Mucosa of stomach (tissue), 1 donor: ENCODE data around the gene CDKN2C.
"Not testable (repeated sequence)": the region's sequence is repeated elsewhere in the genome, so short reads cannot be mapped to it uniquely, and the experiment has no call there.

Experiments used
- H3K27me3 ChIP-seq: one replicate; pipeline ENCODE4 v1.7.0; 2013; ENCODE audit warnings: mild to moderate bottlenecking, low read length; ENCODE audit not compliant: control insufficient read depth, insufficient read depth
- H3K36me3 ChIP-seq: one replicate; pipeline ENCODE4 v1.7.0; 2013; ENCODE audit warnings: low read length; ENCODE audit not compliant: control insufficient read depth, insufficient read depth
- H3K4me1 ChIP-seq: one replicate; pipeline ENCODE4 v1.7.0; 2013; ENCODE audit warnings: mild to moderate bottlenecking, low read length; ENCODE audit not compliant: control insufficient read depth, insufficient read depth
- H3K4me3 ChIP-seq: one replicate; pipeline ENCODE4 v1.7.0; 2013; ENCODE audit warnings: low read length
- H3K9ac ChIP-seq: one replicate; pipeline ENCODE4 v1.7.0; 2013; ENCODE audit warnings: mild to moderate bottlenecking, low read length, moderate library complexity
- H3K9me3 ChIP-seq: one replicate; pipeline ENCODE4 v1.7.0; 2013; ENCODE audit warnings: mild to moderate bottlenecking, low read length, moderate library complexity; ENCODE audit not compliant: control insufficient read depth
- donor health status: Pancreatic carcinoma.

Gene CDKN2C

DNA sequence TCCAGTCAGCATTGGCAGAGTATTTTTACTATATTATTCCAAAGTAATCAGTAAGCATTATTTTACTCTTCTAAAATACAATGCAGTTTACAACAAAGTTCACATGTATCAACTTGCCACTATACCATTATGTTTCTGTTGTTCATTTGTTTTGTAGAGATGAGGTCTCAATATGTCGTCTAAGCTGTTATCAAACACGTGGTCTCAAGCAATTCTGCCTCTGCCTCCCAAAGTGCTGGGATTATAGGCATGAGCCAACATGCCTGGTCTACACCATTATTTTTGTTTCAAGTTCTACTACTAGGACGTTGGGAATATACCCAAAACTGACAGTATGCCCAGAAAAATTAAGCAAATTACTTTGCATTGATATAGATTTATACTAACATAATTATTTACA is 29.8 kb upstream of the CDKN2C start:
- H3K4me1 ChIP-seq: peaks cover 15% of the 10 kb centered on the region
- no peaks in the 10 kb centered on the region for H3K36me3 ChIP-seq
- H3K27me3 ChIP-seq: no peaks in the 10 kb centered on the region
- H3K4me3 ChIP-seq: no peak overlapping the region
- H3K9ac ChIP-seq: no peak overlapping the region
- no peaks in the 10 kb centered on the region for H3K9me3 ChIP-seq

DNA sequence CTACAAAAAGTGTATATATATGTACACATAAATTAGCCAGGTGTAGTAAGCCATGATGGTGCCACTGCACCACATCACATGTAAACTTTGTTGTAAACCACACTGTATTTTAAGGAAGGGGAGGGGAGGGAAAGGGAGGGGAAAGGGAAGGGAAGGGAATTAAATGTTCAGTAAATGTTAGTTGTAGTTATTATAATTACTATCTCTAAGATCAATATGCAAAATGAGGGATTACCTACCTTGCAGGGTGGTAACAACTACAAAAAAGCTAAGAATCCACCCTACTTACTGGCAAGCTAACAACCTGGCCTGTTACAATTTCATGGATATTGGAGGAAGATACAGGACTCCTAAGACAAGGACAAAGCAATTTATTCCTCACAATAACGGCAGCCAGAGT is 27.7 kb upstream of the CDKN2C start:
- Histone ChIP-seq H3K4me1 (peaks cover 15% of the 10 kb centered on the region), H3K9ac (no peak overlapping the region), H3K4me3 (no peak overlapping the region), H3K9me3 (no peaks in the 10 kb centered on the region), H3K27me3 (no peaks in the 10 kb centered on the region), H3K36me3 (no peaks in the 10 kb centered on the region)

DNA sequence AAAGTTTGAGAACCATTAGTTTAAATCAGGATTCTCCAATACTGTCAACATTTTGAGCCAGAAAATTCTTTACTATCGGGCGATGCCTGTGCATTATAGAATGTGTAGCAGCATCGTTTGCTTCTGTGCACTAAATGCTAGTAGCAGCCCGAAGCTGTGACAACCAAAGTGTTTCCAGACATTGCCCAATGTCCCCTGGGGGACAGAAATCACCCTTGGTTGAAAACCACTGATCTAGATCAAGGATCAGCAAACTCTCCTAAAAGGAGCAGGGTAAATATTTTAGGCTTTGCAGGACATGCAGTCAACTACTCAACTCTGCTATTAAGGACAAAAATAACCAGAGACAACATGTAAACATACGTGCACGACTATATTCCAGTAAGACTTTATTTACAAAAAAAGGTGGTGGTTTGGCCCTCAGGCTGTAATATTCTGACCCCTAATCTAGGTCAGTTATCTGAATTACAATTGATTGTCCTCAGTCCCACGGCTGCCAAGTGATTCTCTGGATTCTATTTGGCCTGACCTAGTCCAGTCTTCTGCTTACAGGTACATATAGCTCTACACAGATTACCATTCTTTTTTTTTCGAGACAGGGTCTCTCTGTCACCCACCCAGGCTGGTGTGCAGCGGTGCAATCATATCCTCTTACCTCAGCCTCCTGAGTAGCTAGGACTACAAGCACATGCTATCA is 20.6 kb upstream of the CDKN2C start:
- H3K9ac ChIP-seq: no peak overlapping the region
- no peak overlapping the region for H3K4me3 ChIP-seq
- peaks cover under 1% of the 10 kb centered on the region for H3K4me1 ChIP-seq
- H3K27me3 ChIP-seq: no peaks in the 10 kb centered on the region
- H3K36me3 ChIP-seq: no peaks in the 10 kb centered on the region
- no peaks in the 10 kb centered on the region for H3K9me3 ChIP-seq

DNA sequence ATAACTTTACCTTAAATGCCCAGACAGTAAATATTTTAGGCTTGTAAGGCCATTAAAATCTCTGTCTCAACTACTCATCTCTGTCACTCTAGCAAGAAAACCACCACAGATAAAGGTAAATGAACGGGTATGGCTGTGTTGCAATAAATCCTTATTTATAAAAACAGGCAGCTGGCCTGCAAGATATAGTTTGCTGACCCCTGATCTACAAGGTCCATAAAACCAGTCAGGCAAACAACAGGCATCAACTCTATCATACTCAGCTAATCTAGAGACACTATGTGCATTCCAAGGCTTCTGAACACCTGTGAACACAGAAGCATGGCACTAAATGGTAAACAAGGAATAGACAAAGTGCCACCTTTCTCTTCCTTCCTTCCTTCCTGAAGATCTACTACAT is 19.6 kb upstream of the CDKN2C start:
- H3K27me3 ChIP-seq: no peaks in the 10 kb centered on the region
- H3K9ac ChIP-seq: no peak overlapping the region
- H3K4me3 ChIP-seq: no peak overlapping the region
- no peaks in the 10 kb centered on the region for H3K36me3 ChIP-seq
- H3K4me1 ChIP-seq: no peaks in the 10 kb centered on the region
- no peaks in the 10 kb centered on the region for H3K9me3 ChIP-seq

DNA sequence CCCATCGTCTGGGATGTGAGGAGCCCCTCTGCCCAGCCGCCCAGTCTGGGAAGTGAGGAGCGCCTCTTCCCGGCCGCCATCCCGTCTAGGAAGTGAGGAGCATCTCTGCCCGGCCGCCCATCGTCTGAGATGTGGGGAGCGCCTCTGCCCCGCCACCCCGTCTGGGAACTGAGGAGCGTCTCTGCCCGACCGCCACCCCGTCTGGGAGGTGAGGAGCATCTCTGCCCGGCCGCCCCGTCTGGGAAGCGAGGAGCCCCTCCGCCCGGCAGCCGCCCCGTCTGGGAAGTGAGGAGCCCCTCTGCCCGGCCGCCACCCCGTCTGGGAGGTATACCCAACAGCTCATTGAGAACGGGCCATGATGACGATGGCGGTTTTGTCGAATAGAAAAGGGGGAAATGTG is 17.5 kb upstream of the CDKN2C start:
- not testable (repeated sequence) for H3K27me3 ChIP-seq, H3K4me3 ChIP-seq, H3K9ac ChIP-seq, H3K9me3 ChIP-seq, H3K4me1 ChIP-seq, H3K36me3 ChIP-seq

DNA sequence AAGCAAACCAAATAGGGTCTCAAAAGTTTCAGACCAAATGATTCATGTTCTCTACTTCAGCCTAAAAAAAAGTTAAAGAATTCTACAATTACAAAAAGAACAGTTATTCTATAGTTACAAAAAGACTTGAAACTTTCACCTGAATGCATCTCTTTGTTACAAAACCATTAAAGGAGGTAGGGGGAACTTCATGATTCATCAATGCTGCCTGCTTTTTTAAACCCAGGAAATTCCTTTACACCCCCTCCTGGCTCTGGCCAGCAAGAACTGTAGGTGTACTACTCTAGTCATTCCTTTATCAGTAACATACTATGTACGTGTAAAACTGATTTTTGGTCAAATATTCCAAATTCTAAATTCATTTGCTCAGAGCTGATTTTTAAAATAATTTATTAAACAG is 14.9 kb upstream of the CDKN2C start:
- Histone ChIP-seq H3K9ac (no peak overlapping the region), H3K27me3 (no peaks in the 10 kb centered on the region), H3K4me3 (no peak overlapping the region), H3K36me3 (no peaks in the 10 kb centered on the region), H3K9me3 (no peaks in the 10 kb centered on the region), H3K4me1 (no peaks in the 10 kb centered on the region)

DNA sequence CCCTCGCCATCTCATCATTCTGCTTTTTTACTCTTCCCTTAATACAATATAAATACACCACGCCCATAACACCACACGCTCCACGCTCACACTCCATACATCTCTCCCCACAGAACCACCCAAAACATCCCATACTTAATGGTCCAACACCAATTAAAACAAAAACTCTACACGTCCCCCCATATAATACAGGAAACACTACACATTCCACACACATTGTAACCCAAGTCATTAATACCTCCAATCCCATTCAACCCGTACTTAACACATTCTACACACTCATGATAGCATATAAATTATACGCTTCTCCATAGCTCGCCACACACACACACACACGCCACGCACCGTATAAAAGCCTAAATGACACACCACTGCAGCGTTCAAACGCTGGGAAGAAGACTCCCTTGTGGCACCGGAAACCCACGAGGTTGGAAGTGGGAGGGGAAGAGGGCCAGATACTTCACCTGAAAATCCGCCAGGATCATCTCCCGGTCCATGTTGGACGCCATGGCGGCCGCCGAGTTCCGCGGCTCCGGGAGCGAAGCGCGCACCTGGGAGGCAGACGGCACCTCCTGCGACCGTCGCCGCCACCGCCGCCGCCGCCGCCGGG is 10.6 kb upstream of the CDKN2C start:
- peak overlapping the region; percentile 75 for H3K4me3 ChIP-seq
- peak overlapping the region; percentile 65 for H3K9ac ChIP-seq
- no peaks in the 10 kb centered on the region for H3K4me1 ChIP-seq
- no peaks in the 10 kb centered on the region for H3K36me3 ChIP-seq
- H3K27me3 ChIP-seq: no peaks in the 10 kb centered on the region
- H3K9me3 ChIP-seq: no peaks in the 10 kb centered on the region

DNA sequence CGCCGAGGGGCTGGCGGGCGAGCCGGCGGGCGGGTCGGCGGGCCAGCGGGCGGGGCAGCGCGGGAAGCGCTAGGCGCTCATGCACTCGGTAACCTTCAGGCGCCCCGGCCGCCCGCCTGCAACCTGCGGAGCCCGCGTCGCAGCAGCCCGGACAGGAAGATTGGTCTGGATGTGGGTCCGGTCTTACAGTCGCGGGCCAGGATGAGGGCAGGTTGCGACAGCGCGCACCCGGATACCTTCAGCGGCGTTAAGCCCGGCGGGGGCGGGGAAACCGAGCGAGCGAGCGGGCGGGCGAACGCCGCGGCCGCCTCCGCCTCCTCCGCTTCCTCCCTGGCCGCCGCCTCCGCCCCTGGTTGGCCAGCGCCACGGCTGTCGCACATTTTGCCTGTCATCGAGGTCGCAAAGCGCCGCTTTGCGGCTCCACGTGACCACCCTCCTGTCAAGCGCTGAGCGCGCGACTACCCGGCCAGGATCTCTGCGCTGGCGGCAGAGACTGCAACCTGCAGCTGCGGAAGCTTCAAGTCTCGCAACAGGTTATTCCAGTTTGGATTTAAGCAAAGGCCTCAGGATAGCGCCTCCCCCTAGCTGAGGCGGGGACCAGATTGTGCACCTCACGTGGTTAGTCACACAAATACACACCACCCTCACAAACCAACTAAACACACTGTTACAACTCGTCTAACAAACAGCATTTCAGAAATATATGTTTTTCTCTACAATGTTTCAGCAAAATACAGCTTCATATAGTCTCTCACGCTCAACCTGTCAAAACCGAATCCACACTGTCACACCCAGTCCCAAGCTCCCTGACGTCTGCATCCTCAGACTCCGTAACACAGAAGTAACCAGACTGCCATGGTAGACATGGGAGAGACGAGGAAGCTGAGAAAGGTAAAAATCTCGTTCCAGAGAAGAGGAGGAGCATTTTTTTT is 9.9 kb upstream of the CDKN2C start, which contains the start of gene FAF1:
Gene FAF1 (minus strand): TSS at position 355 of the 932 bp plus-strand sequence. CDS start 456 bp downstream, outside the sequence.
- Histone ChIP-seq H3K4me1 (no peaks in the 10 kb centered on the region), H3K9ac (peak within 1 kb of the TSS; percentile 87), H3K4me3 (peak within 1 kb of the TSS; percentile 98), H3K36me3 (no peaks in the 10 kb centered on the region), H3K27me3 (no peaks in the 10 kb centered on the region), H3K9me3 (no peaks in the 10 kb centered on the region)

DNA sequence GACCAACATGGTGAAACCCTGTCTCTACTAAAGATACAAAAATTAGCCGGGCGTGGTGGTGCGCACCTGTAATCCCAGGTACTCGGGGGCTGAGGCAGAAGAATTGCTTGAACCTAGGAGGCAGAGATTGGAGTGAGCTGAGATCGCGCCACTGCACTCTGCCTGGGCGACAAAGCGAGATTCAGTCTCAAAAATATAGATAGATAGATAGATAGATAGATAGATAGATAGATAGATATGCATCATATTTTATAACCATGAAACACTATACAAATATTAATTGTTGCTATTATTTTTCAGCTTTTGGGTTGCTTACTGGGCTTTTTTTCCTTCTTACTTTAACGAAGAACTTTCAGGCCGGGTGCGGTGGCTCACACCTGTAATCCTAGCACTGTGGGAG is 5.2 kb upstream of the CDKN2C start:
- no peak overlapping the region for H3K9ac ChIP-seq
- no peaks in the 10 kb centered on the region for H3K9me3 ChIP-seq
- H3K4me3 ChIP-seq: no peak overlapping the region
- no peaks in the 10 kb centered on the region for H3K4me1 ChIP-seq
- no peaks in the 10 kb centered on the region for H3K27me3 ChIP-seq
- no peaks in the 10 kb centered on the region for H3K36me3 ChIP-seq

DNA sequence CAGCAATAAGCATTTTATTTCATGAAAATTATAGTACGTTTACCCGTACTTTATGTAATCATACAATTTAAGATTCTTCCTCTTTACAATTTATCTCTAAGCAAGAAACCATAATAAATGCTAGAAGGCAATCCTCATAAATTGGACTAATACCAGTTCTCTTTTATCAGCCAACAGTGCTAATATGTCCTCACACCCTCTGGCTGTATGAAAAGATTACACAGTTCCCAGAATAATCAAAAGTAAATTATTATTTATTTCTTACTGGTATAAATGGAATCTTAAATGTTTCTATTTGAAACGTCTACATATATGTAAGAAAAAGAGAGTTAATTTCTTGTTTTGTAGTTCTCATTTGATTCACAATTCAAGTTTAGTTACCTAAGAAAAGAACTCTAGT is 3.1 kb upstream of the CDKN2C start:
- Histone ChIP-seq H3K4me3 (peak overlapping the region; percentile 93), H3K9me3 (no peaks in the 10 kb centered on the region), H3K9ac (no peak overlapping the region), H3K27me3 (no peaks in the 10 kb centered on the region), H3K4me1 (no peaks in the 10 kb centered on the region), H3K36me3 (no peaks in the 10 kb centered on the region)

DNA sequence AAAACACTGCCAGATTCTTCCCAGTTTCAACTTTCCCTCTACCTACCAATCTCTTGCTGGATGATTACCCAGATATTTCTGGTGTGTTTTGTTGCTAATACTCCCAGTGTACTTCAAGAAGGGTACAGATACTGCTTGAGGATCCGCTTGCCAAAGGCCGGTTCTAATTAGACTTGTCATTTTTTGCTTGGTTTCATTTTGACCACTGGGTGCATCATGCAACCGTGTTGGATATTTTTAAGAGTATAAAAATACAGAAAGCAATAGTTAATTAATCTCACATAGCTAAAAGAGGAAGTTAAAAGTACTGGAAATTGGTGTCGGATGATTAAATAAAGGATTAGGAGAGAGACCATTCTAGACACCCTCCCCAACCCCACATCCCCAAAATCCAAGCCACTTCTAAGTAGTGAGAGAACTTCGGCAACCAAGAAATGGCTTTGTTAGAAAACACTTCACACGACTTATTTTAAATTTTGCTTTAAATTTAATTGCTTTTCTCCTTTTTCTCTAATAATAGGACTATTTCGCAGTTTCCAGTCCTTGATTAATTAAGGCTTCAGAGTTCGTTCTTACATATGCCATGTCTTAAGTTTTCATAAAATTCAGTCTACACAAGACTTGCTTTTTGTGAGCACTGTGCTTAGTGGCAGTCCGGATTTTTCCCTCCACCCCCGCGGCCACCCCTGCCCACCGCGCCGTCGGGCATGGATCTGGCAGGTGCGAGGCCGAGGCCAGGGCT is 2.5 kb upstream of the CDKN2C start:
- Histone ChIP-seq H3K9ac (peak overlapping the region; percentile 92), H3K27me3 (no peaks in the 10 kb centered on the region), H3K36me3 (no peaks in the 10 kb centered on the region), H3K4me3 (peak overlapping the region; percentile 93), H3K9me3 (no peaks in the 10 kb centered on the region), H3K4me1 (no peaks in the 10 kb centered on the region)
